MCF 10A (cell line): ENCODE data around the gene PACRG. TPM values are rescaled to one million over a fixed set of nuclear protein-coding genes. Genes with fewer than 3 reads are reported as not detected.

ENCODE experiments used
- BruUV-seq: library from RNA; stranded (reverse); fragments of 400-500 nt; replicated peaks from 2 replicates; lab custom pipeline; 2021; lab: Mats Ljungman, UMichigan
- CTCF ChIA-PET: fragments of 300-600 bp; sonication (Branson Sonifier 250); formaldehyde crosslinking; extraction: SDS; loops from one replicate; lab custom pipeline; 2021; ENCODE audit warnings: antibody characterized with exemption, inconsistent platforms; lab: Yijun Ruan, JAX
- POLR2A ChIA-PET: fragments of 300-600, 350-650 bp; sonication (Branson Sonifier 250); formaldehyde crosslinking; extraction: SDS; loops from one replicate; lab custom pipeline; 2020; ENCODE audit warnings: antibody characterized with exemption, inconsistent platforms; lab: Yijun Ruan, JAX
- DNase-seq: peaks from one replicate; pipeline ENCODE4 v3.0.0-alpha.2; 2018; ENCODE audit not compliant: unreplicated experiment
- H3K27ac Mint-ChIP-seq: one replicate; pipeline ENCODE4 v1.8.0; 2022; ENCODE audit warnings: mild to moderate bottlenecking, low read depth, mixed read lengths; ENCODE audit not compliant: unreplicated experiment
- H3K27me3 Mint-ChIP-seq: one replicate; pipeline ENCODE4 v1.8.0; 2022; ENCODE audit warnings: mixed read lengths; ENCODE audit not compliant: insufficient read depth, unreplicated experiment
- H3K36me3 Mint-ChIP-seq: one replicate; pipeline ENCODE4 v1.8.0; 2022; ENCODE audit warnings: mild to moderate bottlenecking, moderate library complexity, mixed read lengths; ENCODE audit not compliant: insufficient read depth, unreplicated experiment
- H3K4me1 Mint-ChIP-seq: one replicate; pipeline ENCODE4 v1.8.0; 2022; ENCODE audit warnings: mixed read lengths; ENCODE audit not compliant: insufficient read depth, unreplicated experiment
- H3K4me3 Mint-ChIP-seq: one replicate; pipeline ENCODE4 v1.8.0; 2022; ENCODE audit warnings: mild to moderate bottlenecking, moderate library complexity, mixed read lengths; ENCODE audit not compliant: unreplicated experiment
- H3K9me3 Mint-ChIP-seq: one replicate; pipeline ENCODE4 v1.8.0; 2022; ENCODE audit warnings: mixed read lengths; ENCODE audit not compliant: unreplicated experiment
- intact Hi-C: fragments of 100-400 bp; cut with micrococcal nuclease; formaldehyde crosslinking; loops from 2 replicates; pipeline ENCODE4 v1.14.1; 2022
- total RNA-seq: library from RNA; stranded (reverse); gene quantifications from 2 replicates; pipeline ENCODE4 v1.2.3, GENCODE V29; 2022
- TF ChIP-seq, protein P1 (sequence below): fragments of 200-600 bp; IDR thresholded peaks from one replicate; pipeline ENCODE4 v1.8.0; 2022; ENCODE audit warnings: antibody characterized with exemption, mild to moderate bottlenecking; ENCODE audit not compliant: unreplicated experiment

The PACRG gene
- total RNA-seq, 1 experiment from 2014 or later: not detected

DNA sequence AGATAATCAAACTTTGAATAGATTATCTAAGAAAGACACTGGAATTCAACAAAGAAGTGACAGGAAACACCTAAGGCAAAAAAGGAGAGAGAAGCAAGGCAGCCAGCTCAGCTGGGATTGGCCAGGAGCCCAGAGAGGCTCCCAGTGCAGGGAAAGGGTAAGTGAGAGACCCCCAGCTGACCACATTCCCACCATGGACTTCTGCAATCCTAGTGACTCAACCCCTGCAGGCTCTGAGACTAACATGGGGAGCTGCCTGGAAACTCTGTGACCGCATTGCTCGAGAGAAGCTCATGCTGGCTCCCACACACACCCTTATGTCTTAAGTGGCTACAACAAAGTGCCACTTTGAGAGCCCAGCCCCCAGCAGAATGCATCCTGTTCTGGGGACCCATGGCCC is 215.1 kb downstream of the PACRG start:
- CTCF ChIA-PET: no interaction called here
- Mint-ChIP-seq H3K27me3 (no peaks in the 10 kb centered on the region), H3K27ac (no peak overlapping the region), H3K9me3 (peaks cover 13% of the 10 kb centered on the region), H3K4me1 (no peaks in the 10 kb centered on the region), H3K36me3 (no peaks in the 10 kb centered on the region), H3K4me3 (no peak overlapping the region)
- peak; percentile 58 for DNase-seq
- TF ChIP-seq, protein P1, sequence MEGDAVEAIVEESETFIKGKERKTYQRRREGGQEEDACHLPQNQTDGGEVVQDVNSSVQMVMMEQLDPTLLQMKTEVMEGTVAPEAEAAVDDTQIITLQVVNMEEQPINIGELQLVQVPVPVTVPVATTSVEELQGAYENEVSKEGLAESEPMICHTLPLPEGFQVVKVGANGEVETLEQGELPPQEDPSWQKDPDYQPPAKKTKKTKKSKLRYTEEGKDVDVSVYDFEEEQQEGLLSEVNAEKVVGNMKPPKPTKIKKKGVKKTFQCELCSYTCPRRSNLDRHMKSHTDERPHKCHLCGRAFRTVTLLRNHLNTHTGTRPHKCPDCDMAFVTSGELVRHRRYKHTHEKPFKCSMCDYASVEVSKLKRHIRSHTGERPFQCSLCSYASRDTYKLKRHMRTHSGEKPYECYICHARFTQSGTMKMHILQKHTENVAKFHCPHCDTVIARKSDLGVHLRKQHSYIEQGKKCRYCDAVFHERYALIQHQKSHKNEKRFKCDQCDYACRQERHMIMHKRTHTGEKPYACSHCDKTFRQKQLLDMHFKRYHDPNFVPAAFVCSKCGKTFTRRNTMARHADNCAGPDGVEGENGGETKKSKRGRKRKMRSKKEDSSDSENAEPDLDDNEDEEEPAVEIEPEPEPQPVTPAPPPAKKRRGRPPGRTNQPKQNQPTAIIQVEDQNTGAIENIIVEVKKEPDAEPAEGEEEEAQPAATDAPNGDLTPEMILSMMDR: no peak
- intact Hi-C loops: no loop called here
- BruUV-seq: no TSS peak
- POLR2A ChIA-PET: no interaction called here

DNA sequence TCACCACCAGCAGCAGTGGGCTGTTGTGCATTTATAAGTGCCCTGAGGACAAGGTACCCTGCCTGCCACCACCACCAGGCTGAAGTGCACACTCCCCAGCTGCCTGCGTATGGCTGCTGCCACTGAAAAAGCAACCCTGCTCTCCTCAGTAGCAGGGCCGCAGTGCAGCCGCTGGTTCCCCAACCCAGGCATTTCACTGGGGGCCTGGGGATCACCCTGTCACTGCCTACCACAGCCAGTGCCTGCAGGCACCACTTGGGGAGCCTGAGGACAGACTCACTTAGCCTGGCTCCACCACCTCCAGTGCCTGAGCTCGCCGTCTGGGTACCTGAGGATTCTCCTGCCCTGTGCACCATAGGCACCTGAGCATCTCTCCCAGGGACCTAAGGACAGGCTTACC is 215.6 kb downstream of the PACRG start:
- H3K4me3 Mint-ChIP-seq: no peak overlapping the region
- H3K9me3 Mint-ChIP-seq: peaks cover 13% of the 10 kb centered on the region
- no TSS peak for BruUV-seq
- POLR2A ChIA-PET: no interaction called here
- no peak overlapping the region for H3K27ac Mint-ChIP-seq
- no peak for DNase-seq
- no peaks in the 10 kb centered on the region for H3K36me3 Mint-ChIP-seq
- TF ChIP-seq, protein P1: no peak
- no peaks in the 10 kb centered on the region for H3K27me3 Mint-ChIP-seq
- intact Hi-C loops: no loop called here
- CTCF ChIA-PET: no interaction called here
- H3K4me1 Mint-ChIP-seq: no peaks in the 10 kb centered on the region

DNA sequence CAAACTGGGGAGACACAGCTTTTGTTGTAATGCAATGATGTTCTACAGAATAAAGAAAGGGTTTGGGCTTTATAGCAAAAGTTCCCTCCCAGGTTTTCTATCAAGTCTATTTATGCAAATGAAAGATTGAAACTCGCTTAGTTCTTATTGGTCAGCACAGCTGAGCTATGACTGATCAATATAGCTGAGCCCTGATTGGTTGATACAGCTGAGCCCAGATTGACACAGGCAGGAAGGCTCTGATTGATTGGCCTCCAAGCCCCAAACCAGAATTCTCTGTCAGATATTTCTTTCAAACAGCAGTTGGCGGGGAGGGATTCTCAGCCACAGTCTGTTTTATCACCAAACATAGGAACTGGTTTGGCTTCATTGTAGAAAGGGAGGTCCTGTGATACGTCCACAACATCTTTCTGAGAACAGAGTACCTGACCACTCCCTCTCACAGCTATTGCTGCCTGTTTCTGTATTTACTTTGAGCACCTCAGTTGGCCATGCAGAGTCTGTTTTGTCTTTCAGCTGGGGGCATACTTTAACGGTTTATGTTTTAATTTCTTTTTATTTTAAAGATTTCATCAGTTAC is 223.5 kb downstream of the PACRG start:
- CTCF ChIA-PET: interaction anchor here (0.5 to 1.3 kb wide), 2 partner anchors 94 to 224 kb away, joined by 3 to 5 read pairs; no protein-coding TSS in a partner anchor

DNA sequence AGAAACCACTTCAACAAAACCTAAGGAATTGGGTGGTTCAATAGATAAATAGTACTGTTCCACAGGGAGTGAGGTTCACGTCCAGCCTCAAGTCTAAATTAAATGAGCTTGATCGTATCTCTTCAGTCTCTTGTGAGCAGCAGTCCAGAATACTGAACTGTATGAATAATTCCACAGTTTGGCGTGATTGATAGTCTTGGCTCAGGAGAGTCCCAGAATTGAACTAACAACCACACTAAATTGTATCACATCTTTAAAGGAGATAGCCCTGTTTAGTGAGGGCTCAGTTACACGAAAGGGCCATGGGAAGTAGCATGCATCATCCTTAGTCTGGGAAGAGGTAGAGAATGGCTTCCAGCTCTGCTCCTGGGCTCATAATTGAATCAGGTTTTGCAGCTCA is 224.6 kb downstream of the PACRG start:
- DNase-seq: no peak
- H3K9me3 Mint-ChIP-seq: peaks cover 8% of the 10 kb centered on the region
- no peaks in the 10 kb centered on the region for H3K27me3 Mint-ChIP-seq
- no peaks in the 10 kb centered on the region for H3K36me3 Mint-ChIP-seq
- intact Hi-C loops: no loop called here
- no peaks in the 10 kb centered on the region for H3K4me1 Mint-ChIP-seq
- ChIA-PET POLR2A (no interaction called here), CTCF (interaction anchor here (1.3 kb wide), 1 partner anchor 95 kb away, joined by 5 read pairs; no protein-coding TSS in a partner anchor)
- no peak overlapping the region for H3K27ac Mint-ChIP-seq
- H3K4me3 Mint-ChIP-seq: no peak overlapping the region
- BruUV-seq: no TSS peak
- TF ChIP-seq, protein P1: no peak

More for the DNA sequence above, 223.5 kb downstream of the PACRG start:
- intact Hi-C loops: no loop called here
- Mint-ChIP-seq H3K9me3 (peaks cover 12% of the 10 kb centered on the region), H3K27me3 (no peaks in the 10 kb centered on the region), H3K4me1 (no peaks in the 10 kb centered on the region), H3K4me3 (no peak overlapping the region), H3K36me3 (no peaks in the 10 kb centered on the region), H3K27ac (no peak overlapping the region)
- no TSS peak for BruUV-seq
- TF ChIP-seq, protein P1: no peak
- no peak for DNase-seq
- POLR2A ChIA-PET: interaction anchor here (0.8 kb wide), 1 partner anchor 13 kb away, joined by 4 read pairs; no protein-coding TSS in a partner anchor
